GM12878 (cell line): ENCODE measurements around the gene SKIC8. TPM values are rescaled to one million over a fixed set of nuclear protein-coding genes. Genes with fewer than 3 reads are reported as not detected.

ENCODE experiments used
- ATAC-seq: fragments of 200-7000 bp; cut with Tn5 transposase; 3 replicates; pipeline ENCODE4 v1.9.1; 2020; ENCODE audit warnings: mild to moderate bottlenecking, moderate library complexity
- BruUV-seq: library from RNA; stranded (reverse); fragments of 400-500 nt; replicated peaks from 2 replicates; lab custom pipeline; 2021; lab: Mats Ljungman, UMichigan
- CTCF ChIA-PET: fragments of 300-600 bp; sonication (Branson Sonifier 250); formaldehyde crosslinking; extraction: SDS; loops from one replicate; lab custom pipeline; 2021; ENCODE audit warnings: inconsistent platforms; lab: Yijun Ruan, JAX
- POLR2A ChIA-PET: fragments of 350-600 bp; formaldehyde crosslinking; extraction: SDS; loops from one replicate; lab custom pipeline; 2021; ENCODE audit warnings: inconsistent platforms; lab: Charles Lee
- RAD21 ChIA-PET: fragments of 300-600 bp; sonication (Branson Sonifier 250); formaldehyde crosslinking; loops from one replicate; lab custom pipeline; 2023; ENCODE audit warnings: antibody characterized with exemption; ENCODE audit not compliant: unreplicated experiment; lab: Charles Lee
- SMC1A ChIA-PET: fragments of 300-600 bp; sonication (Branson Sonifier 250); formaldehyde crosslinking; loops from one replicate; lab custom pipeline; 2023; ENCODE audit not compliant: unreplicated experiment, uncharacterized antibody; lab: Charles Lee
- DNase-seq: peaks from one replicate; pipeline ENCODE4 v3.0.0-alpha.2; 2011; ENCODE audit warnings: low read depth, low spot score
- FAIRE-seq: peaks from 3 replicates; lab custom pipeline; 2011; peaks lifted over from hg19 to GRCh38; lab: Jason Lieb, UNC
- H2AFZ ChIP-seq: 2 replicates; pipeline ENCODE4 v1.6.0; 2011; ENCODE audit warnings: low read depth, low read length, control low read depth; ENCODE audit not compliant: control insufficient read depth
- H3K27ac ChIP-seq: 2 replicates; pipeline ENCODE4 v1.5.1; 2011; ENCODE audit warnings: control low read depth; ENCODE audit not compliant: control insufficient read depth, insufficient read depth
- H3K27me3 ChIP-seq, 2 experiments: replicated peaks in 1 of 2; 2 replicates each; pipeline versions ENCODE4 v1.6.0 to v1.6.1; 2011; ENCODE audit warnings: low read length in 1 of 2; ENCODE audit not compliant: control insufficient read depth in 2 of 2, insufficient read depth in 2 of 2
- H3K36me3 ChIP-seq, 2 experiments: 2 replicates each; pipeline ENCODE4 v1.5.1; 2011; ENCODE audit warnings: low read length in 1 of 2; ENCODE audit not compliant: control insufficient read depth in 2 of 2, insufficient read depth in 2 of 2
- H3K4me1 ChIP-seq: 2 replicates; pipeline ENCODE4 v1.6.1; 2011; ENCODE audit warnings: mild to moderate bottlenecking, low read length, moderate library complexity, mixed read lengths; ENCODE audit not compliant: control insufficient read depth, insufficient read depth
- H3K4me2 ChIP-seq: 2 replicates; pipeline ENCODE4 v1.6.0; 2011; ENCODE audit warnings: control low read depth; ENCODE audit not compliant: control insufficient read depth, insufficient read depth
- H3K4me3 ChIP-seq: fragments of 200-600 bp; sonication (generic); 2 replicates; pipeline ENCODE4 v1.5.1; 2016
- H3K79me2 ChIP-seq: 2 replicates; pipeline ENCODE4 v1.6.0; 2011; ENCODE audit warnings: low read length; ENCODE audit not compliant: control insufficient read depth, insufficient read depth
- H3K9ac ChIP-seq: 2 replicates; pipeline ENCODE4 v1.8.0; 2011; ENCODE audit warnings: low read length, control low read depth, mixed read lengths; ENCODE audit not compliant: control insufficient read depth, insufficient read depth
- H3K9me3 ChIP-seq: replicated peaks from 3 replicates; pipeline ENCODE4 v1.5.1; 2011; ENCODE audit warnings: mild to moderate bottlenecking, low read length; ENCODE audit not compliant: control insufficient read depth, insufficient read depth
- H4K20me1 ChIP-seq: 2 replicates; pipeline ENCODE4 v1.6.0; 2011; ENCODE audit not compliant: control insufficient read depth, insufficient read depth
- ATF7 ChIP-seq: fragments of 450-650 bp; IDR thresholded peaks from 2 replicates; pipeline ENCODE4 v1.6.1; 2016; ENCODE audit warnings: low read depth, mild to moderate bottlenecking
- BACH1 ChIP-seq: fragments of 450-650 bp; IDR thresholded peaks from 2 replicates; pipeline ENCODE4 v1.6.1; 2017; ENCODE audit warnings: mild to moderate bottlenecking, borderline replicate concordance
- BCL11A ChIP-seq: IDR thresholded peaks from 2 replicates; pipeline ENCODE4 v1.6.1; 2011; ENCODE audit warnings: low read depth, low read length
- CBFB ChIP-seq: IDR thresholded peaks from 2 replicates; pipeline ENCODE4 v1.6.1; 2016; ENCODE audit warnings: antibody characterized with exemption, low read depth
- CBX3 ChIP-seq: fragments of 200-600 bp; sonication (generic); IDR thresholded peaks from 2 replicates; pipeline ENCODE4 v1.6.1; 2016; ENCODE audit warnings: low read depth, borderline replicate concordance
- CHD2 ChIP-seq: IDR thresholded peaks from 2 replicates; pipeline ENCODE4 v1.6.1; 2011; ENCODE audit warnings: low read depth, low read length, improper control_type of control experiment, borderline replicate concordance
- HCFC1 ChIP-seq: fragments of 150-350 bp; IDR thresholded peaks from 2 replicates; pipeline ENCODE4 v1.6.1; 2014; ENCODE audit warnings: low read length
- NFYB ChIP-seq: IDR thresholded peaks from 2 replicates; pipeline ENCODE4 v1.6.1; 2011; ENCODE audit warnings: low read depth, mild to moderate bottlenecking, low read length, improper control_type of control experiment, moderate library complexity; ENCODE audit not compliant: insufficient read depth
- RB1 ChIP-seq: fragments of 450-650 bp; formaldehyde crosslinking; IDR thresholded peaks from 2 replicates; pipeline ENCODE4 v1.6.1; 2017; ENCODE audit warnings: mild to moderate bottlenecking, borderline replicate concordance
- TCF12 ChIP-seq: IDR thresholded peaks from 2 replicates; pipeline ENCODE4 v1.6.1; 2011; ENCODE audit warnings: low read depth, mild to moderate bottlenecking, low read length
- ZNF207 ChIP-seq: fragments of 450-650 bp; IDR thresholded peaks from 2 replicates; pipeline ENCODE4 v1.6.1; 2014; ENCODE audit warnings: antibody characterized with exemption, mild to moderate bottlenecking, borderline replicate concordance
- ZNF217 ChIP-seq: fragments of 450-650 bp; IDR thresholded peaks from 2 replicates; pipeline ENCODE4 v1.6.1; 2017; ENCODE audit warnings: antibody characterized with exemption, mild to moderate bottlenecking
- ZNF592 ChIP-seq: fragments of 450-650 bp; IDR thresholded peaks from 2 replicates; pipeline ENCODE4 v1.6.1; 2017; ENCODE audit warnings: mild to moderate bottlenecking, moderate library complexity
- WGBS: methylation state at CpG from one replicate; pipeline ENCODE4 v1.1.6; 2016; ENCODE audit warnings: low lambda C conversion rate; ENCODE audit not compliant: insufficient replicate concordance, insufficient coverage; ENCODE audit errors: missing lambda C conversion rate; 5-methylcytosine and 5-hydroxymethylcytosine counted together
- in situ Hi-C: fragments of 300-500 bp; cut with MboI; formaldehyde crosslinking; loops from 9 replicates; pipeline ENCODE4 v1.14.3; 2018; ENCODE audit warnings: mixed read lengths
- intact Hi-C: fragments of 100-400 bp; cut with micrococcal nuclease; formaldehyde crosslinking; loops from one replicate; pipeline ENCODE4 v1.14.2; 2022; ENCODE audit not compliant: unreplicated experiment
- polyA plus RNA-seq, 11 experiments: library from polyadenylated mRNA; depleted of rRNA in 4 of 11; unstranded in 6 of 11; stranded (reverse) in 5 of 11; fragments of >200 nt; fragmentation: Nextera tagmentation in 4 of 11; fragmentation: Illumina TruSeq in 1 of 11; extraction: Ambion mirVana in 4 of 11; extraction: Trizol in 1 of 11; gene quantifications; 1 replicate in 1 of 11; 2 replicates in 10 of 11; pipeline versions ENCODE4 v1.2.1 to v1.2.3, GENCODE V29; 2011 to 2016; ENCODE audit warnings: inconsistent platforms in 2 of 11, missing spikeins in 2 of 11, low read depth in 1 of 11
- total RNA-seq, 4 experiments: library from RNA; depleted of rRNA in 3 of 4; stranded (reverse); fragments of >200 nt in 3 of 4; fragmentation: Illumina TruSeq in 1 of 4; extraction: Trizol in 1 of 4; gene quantifications; 2 replicates each; pipeline versions ENCODE4 v1.2.1 to v1.2.3, GENCODE V29; 2013 to 2021

Gene SKIC8
- total and polyA plus RNA-seq, 10 of the 15 experiments (the other 5 are each of a cell fraction or from before 2014, with no cell fraction given), result 57.0 to 288 (median 128) TPM

- Histone ChIP-seq H3K9me3 (no peaks in the 10 kb centered on the region), H3K36me3 (peaks cover 6 to 14% of the 10 kb centered on the region in 2 experiments), H3K27ac (no peak overlapping the region), H3K4me3 (no peak overlapping the region), H2AFZ (no peak overlapping the region), H4K20me1 (no peaks in the 10 kb centered on the region), H3K4me2 (no peak overlapping the region), H3K9ac (no peak overlapping the region), H3K79me2 (no peaks in the 10 kb centered on the region), H3K27me3 (no peaks in the 10 kb centered on the region), H3K4me1 (no peaks in the 10 kb centered on the region)
- no peak for ATAC-seq
- no peak for TF ChIP-seq CBFB
- no peak for TF ChIP-seq CHD2
- TF ChIP-seq BCL11A, result no peak
- TF ChIP-seq RB1, result no peak
- no peak for TF ChIP-seq TCF12
- TF ChIP-seq ZNF207, result no peak
- no peak for TF ChIP-seq ZNF217
- no peak for TF ChIP-seq CBX3
- TF ChIP-seq HCFC1, result no peak
- TF ChIP-seq NFYB, result no peak
- TF ChIP-seq ZNF592, result no peak
- no peak for TF ChIP-seq BACH1
- TF ChIP-seq ATF7, result no peak
- no TSS peak for BruUV-seq
- RAD21 ChIA-PET, result no interaction called here
- CTCF ChIA-PET, result interaction anchor here (0.9 to 1.4 kb wide), 2 partner anchors 9 to 382 kb away, joined by 3 read pairs; no protein-coding TSS in a partner anchor
- no peak for DNase-seq
- WGBS, result 98% methylated on average over 2 of the region's 2 CpGs
- SMC1A ChIA-PET, result interaction anchor here (0.6 kb wide), 1 partner anchor 86 kb away, joined by 3 read pairs; no protein-coding TSS in a partner anchor
- no peak for FAIRE-seq
- intact Hi-C loops (no loop called here), in situ Hi-C loops (no loop called here)
- POLR2A ChIA-PET, result interaction anchor here (0.6 kb wide), 1 partner anchor 1624 kb away, joined by 5 read pairs; no protein-coding TSS in a partner anchor
These were observed 8.4 kb downstream of the SKIC8 start for GRCh38 chr15:78291052-78291451.
